Mammary microvascular endothelial cell (primary cell): Measurements from ENCODE around the gene CTDSP2. TPM values are rescaled to one million over a fixed set of nuclear protein-coding genes. Genes with fewer than 3 reads are reported as not detected.

ENCODE experiments used
- total RNA-seq: library from RNA; depleted of rRNA; stranded (reverse); fragments of >200 nt; gene quantifications from 2 replicates; pipeline ENCODE4 v1.2.3, GENCODE V29; 2015

The CTDSP2 gene, protein sequence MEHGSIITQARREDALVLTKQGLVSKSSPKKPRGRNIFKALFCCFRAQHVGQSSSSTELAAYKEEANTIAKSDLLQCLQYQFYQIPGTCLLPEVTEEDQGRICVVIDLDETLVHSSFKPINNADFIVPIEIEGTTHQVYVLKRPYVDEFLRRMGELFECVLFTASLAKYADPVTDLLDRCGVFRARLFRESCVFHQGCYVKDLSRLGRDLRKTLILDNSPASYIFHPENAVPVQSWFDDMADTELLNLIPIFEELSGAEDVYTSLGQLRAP
- 85.4 and 86.8 TPM in 2 replicates for total RNA-seq

GRCh38 chr12:57846577-57847319 is at the start of gene CTDSP2:
Gene CTDSP2, minus strand, starts transcription at chr12:57846729. Its CDS starts 294 bp downstream, at chr12:57846435.

GRCh38 chr12:57782608-57783465 is 63.7 kb downstream of the CTDSP2 start, which contains the start of gene TSFM:
Gene TSFM, plus strand, starts transcription at chr12:57782787. Its CDS starts 15 bp downstream, at chr12:57782802.

DNA sequence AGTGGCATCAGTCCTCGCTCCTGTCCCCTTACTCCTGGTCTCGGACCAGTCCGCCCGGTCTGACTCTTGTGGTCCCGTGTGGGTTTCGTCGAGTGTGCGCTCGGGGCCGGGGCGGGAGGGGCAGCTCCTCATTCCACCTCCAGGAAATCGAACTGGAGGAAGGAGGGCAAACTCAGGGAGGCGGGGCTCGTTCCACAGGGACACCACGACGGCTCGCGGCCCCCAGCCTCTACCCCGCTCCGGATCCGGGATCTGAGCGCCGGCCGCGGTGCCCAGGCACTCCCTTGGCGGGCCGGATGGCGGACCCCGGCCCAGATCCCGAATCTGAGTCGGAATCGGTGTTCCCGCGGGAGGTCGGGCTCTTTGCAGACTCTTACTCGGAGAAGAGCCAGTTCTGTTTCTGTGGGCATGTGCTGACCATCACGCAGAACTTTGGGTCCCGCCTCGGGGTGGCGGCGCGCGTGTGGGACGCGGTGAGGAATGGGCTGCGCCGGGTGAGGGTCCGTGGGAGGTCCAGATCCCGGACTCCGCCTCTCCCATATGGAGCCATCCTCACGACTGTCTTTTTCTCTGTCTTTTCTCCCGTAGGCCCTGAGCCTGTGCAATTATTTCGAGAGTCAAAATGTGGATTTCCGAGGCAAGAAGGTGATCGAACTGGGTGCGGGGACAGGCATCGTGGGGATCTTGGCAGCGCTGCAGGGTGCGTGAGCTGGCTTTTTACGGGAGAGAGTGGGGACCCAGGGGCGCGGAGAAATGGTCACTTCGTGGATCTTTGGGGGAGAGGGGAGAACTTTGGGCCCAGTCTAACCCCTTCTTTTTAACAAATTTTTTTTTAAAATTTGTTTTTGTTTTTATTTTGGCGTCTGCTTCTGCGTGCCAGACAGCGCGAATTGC is 73.9 kb downstream of the CTDSP2 start, which contains the start of gene EEF1AKMT3:
Gene EEF1AKMT3 (plus strand): TSS at position 186 of the 894 bp plus-strand sequence. CDS start 111 bp downstream, at position 297.

GRCh38 chr12:57771873-57772428 is 74.6 kb downstream of the CTDSP2 start, which contains the start of gene METTL1:
Gene METTL1, minus strand, starts transcription at chr12:57772105. Its CDS starts 22 bp downstream, at chr12:57772083.

Other genes starting within 250 kb of the CTDSP2 start
- gene DTX3, start 241.9 kb downstream of the CTDSP2 start, total RNA-seq = 0.40 and 2.0 TPM in 2 replicates
- 0.07 and 0.15 TPM in 2 replicates for gene ARHGEF25, start 235.3 kb downstream of the CTDSP2 start, total RNA-seq
- gene B4GALNT1, start 213.5 kb downstream of the CTDSP2 start, total RNA-seq = 0.13 TPM in 1 of 2 replicates, not detected in the other
- 185 and 229 TPM in 2 replicates for gene OS9, start 152.6 kb downstream of the CTDSP2 start, total RNA-seq
- 0.07 and 0.25 TPM in 2 replicates for gene AGAP2, start 108.0 kb downstream of the CTDSP2 start, total RNA-seq
- 42.6 and 44.3 TPM in 2 replicates for gene TSPAN31, start 101.7 kb downstream of the CTDSP2 start, total RNA-seq
- 235 and 265 TPM in 2 replicates for gene CDK4, start 94.4 kb downstream of the CTDSP2 start, total RNA-seq
- 1.3 and 2.8 TPM in 2 replicates for gene MARCHF9, start 91.6 kb downstream of the CTDSP2 start, total RNA-seq
- gene CYP27B1, start 79.7 kb downstream of the CTDSP2 start, total RNA-seq = 0.53 and 1.6 TPM in 2 replicates
- 10.6 and 16.2 TPM in 2 replicates for gene METTL1, start 74.6 kb downstream of the CTDSP2 start, total RNA-seq
- gene EEF1AKMT3, start 74.1 kb downstream of the CTDSP2 start, total RNA-seq = 5.0 and 5.1 TPM in 2 replicates
- gene TSFM, start 63.9 kb downstream of the CTDSP2 start, total RNA-seq = 25.4 and 35.1 TPM in 2 replicates
- gene AVIL, start 28.0 kb downstream of the CTDSP2 start, total RNA-seq = 0.05 and 0.27 TPM in 2 replicates
- 4.4 and 14.7 TPM in 2 replicates for gene ATP23, start 94.8 kb upstream of the CTDSP2 start, total RNA-seq